GM21717 (cell line): ENCODE data around the gene ATAD3C.
A peak's percentile ranks its signal among the peaks of the same experiment; 100 is the strongest.
"Not testable (repeated sequence)": the region's sequence is repeated elsewhere in the genome, so short reads cannot be mapped to it uniquely, and the experiment has no call there.

Experiments used
- ATAC-seq: cut with Tn5 transposase; IDR thresholded peaks from one replicate; pipeline ENCODE4 v1.9.1; 2021; ENCODE audit warnings: mild to moderate bottlenecking, moderate library complexity; ENCODE audit not compliant: unreplicated experiment

The ATAD3C gene

GRCh38 chr1:1449099-1449739 is at the start of gene ATAD3C:
ATAD3C (plus strand) TSS chr1:1449689; CDS start chr1:1450684, 995 bp downstream.
- ATAC-seq: no peak

GRCh38 chr1:1399872-1400575 is 49.5 kb upstream of the ATAD3C start:
- no peak for ATAC-seq

GRCh38 chr1:1400576-1401456 is 48.7 kb upstream of the ATAD3C start:
- no peak for ATAC-seq

- ATAC-seq: no peak
Measured at GRCh38 chr1:1401457-1402010, 48.0 kb upstream of the ATAD3C start.

- no peak for ATAC-seq
Measured at GRCh38 chr1:1402072-1402900, 47.2 kb upstream of the ATAD3C start.

- not testable (repeated sequence) for ATAC-seq
Measured at GRCh38 chr1:1402901-1403392, 46.5 kb upstream of the ATAD3C start.

GRCh38 chr1:1403653-1404052 is 45.8 kb upstream of the ATAD3C start:
- ATAC-seq: no peak

GRCh38 chr1:1406101-1406820 is 43.2 kb upstream of the ATAD3C start:
- no peak for ATAC-seq

- ATAC-seq: peak; percentile 84
Measured at GRCh38 chr1:1406821-1407635, 42.5 kb upstream of the ATAD3C start, which contains the start of gene MRPL20. MRPL20 (minus strand) TSS chr1:1407293; CDS start chr1:1407217, 76 bp downstream.

GRCh38 chr1:1407636-1408318 is 41.7 kb upstream of the ATAD3C start:
- ATAC-seq: peak; percentile 15

GRCh38 chr1:1410238-1410637 is 39.3 kb upstream of the ATAD3C start:
- ATAC-seq: not testable (repeated sequence)

GRCh38 chr1:1411626-1412025 is 37.9 kb upstream of the ATAD3C start:
- no peak for ATAC-seq

GRCh38 chr1:1412311-1412902 is 37.1 kb upstream of the ATAD3C start:
- not testable (repeated sequence) for ATAC-seq

- no peak for ATAC-seq
Measured at GRCh38 chr1:1415751-1416150, 33.7 kb upstream of the ATAD3C start.

- ATAC-seq: not testable (repeated sequence)
Measured at GRCh38 chr1:1417396-1417795, 32.1 kb upstream of the ATAD3C start.

- not testable (repeated sequence) for ATAC-seq
Measured at GRCh38 chr1:1417825-1418463, 31.5 kb upstream of the ATAD3C start.
